ENCODE data around the gene PPAT. TPM values are rescaled to one million over a fixed set of nuclear protein-coding genes. Genes with fewer than 3 reads are reported as not detected.
"Not testable (repeated sequence)": the region's sequence is repeated elsewhere in the genome, so short reads cannot be mapped to it uniquely, and the experiment has no call there.

PPAT gene
- polyA plus RNA-seq, 1 experiment: 11.6 TPM

- CTCF ChIA-PET: interaction anchor here (0.7 kb wide), 1 partner anchor 14 kb away, joined by 4 read pairs; no protein-coding TSS in a partner anchor
- H3K9me3 ChIP-seq (ENCODE audit: control insufficient read depth, insufficient read depth, low read length): no peaks in the 10 kb centered on the region
- DNase-seq (ENCODE audit: low read depth, low spot score): no peak
- no peaks in the 10 kb centered on the region for H3K27me3 ChIP-seq (ENCODE audit: control insufficient read depth, insufficient read depth, low read length)
- no peak overlapping the region for H3K4me3 ChIP-seq (ENCODE audit: low read depth, low read length)
- TF ChIP-seq, protein P1, sequence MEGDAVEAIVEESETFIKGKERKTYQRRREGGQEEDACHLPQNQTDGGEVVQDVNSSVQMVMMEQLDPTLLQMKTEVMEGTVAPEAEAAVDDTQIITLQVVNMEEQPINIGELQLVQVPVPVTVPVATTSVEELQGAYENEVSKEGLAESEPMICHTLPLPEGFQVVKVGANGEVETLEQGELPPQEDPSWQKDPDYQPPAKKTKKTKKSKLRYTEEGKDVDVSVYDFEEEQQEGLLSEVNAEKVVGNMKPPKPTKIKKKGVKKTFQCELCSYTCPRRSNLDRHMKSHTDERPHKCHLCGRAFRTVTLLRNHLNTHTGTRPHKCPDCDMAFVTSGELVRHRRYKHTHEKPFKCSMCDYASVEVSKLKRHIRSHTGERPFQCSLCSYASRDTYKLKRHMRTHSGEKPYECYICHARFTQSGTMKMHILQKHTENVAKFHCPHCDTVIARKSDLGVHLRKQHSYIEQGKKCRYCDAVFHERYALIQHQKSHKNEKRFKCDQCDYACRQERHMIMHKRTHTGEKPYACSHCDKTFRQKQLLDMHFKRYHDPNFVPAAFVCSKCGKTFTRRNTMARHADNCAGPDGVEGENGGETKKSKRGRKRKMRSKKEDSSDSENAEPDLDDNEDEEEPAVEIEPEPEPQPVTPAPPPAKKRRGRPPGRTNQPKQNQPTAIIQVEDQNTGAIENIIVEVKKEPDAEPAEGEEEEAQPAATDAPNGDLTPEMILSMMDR (IDR thresholded peaks at IDR 0.05; ENCODE audit: low read depth, low read length): no peak
- POLR2A ChIA-PET: no interaction called here
- H3K27ac ChIP-seq (ENCODE audit: low read depth, low read length): no peak overlapping the region
Observed at GRCh38 chr4:56375458-56375857, 60.0 kb downstream of the PPAT start.

DNA sequence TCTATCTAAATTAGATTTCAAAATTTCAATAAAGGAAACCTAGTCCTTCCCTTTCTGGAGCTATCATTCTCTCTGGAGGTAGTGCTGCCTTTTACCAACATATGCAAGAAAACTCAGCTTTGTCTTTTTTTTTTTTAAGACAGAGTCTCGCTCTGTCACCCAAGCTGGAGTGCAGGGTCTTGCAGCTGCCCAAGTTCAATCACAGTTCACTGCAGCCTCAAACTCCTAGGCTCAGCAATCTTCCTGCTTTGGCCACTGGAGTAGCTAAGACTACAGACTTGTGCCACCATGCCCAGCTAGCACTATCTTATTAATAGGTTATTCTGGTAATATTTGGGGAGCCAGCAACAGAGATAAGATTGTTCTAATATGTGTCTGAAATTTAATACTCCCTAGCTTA, 60.5 kb downstream of the PPAT start:
- H3K9me3 ChIP-seq (ENCODE audit: control insufficient read depth, insufficient read depth, low read length): no peaks in the 10 kb centered on the region
- H3K27me3 ChIP-seq (ENCODE audit: control insufficient read depth, insufficient read depth, low read length): no peaks in the 10 kb centered on the region
- H3K27ac ChIP-seq (ENCODE audit: low read depth, low read length): no peak overlapping the region
- no peak for DNase-seq (ENCODE audit: low read depth, low spot score)
- CTCF ChIA-PET: interaction anchor here (0.7 kb wide), 1 partner anchor 15 kb away, joined by 4 read pairs; no protein-coding TSS in a partner anchor
- TF ChIP-seq, protein P1 (IDR thresholded peaks at IDR 0.05; ENCODE audit: low read depth, low read length): no peak
- POLR2A ChIA-PET: no interaction called here
- H3K4me3 ChIP-seq (ENCODE audit: low read depth, low read length): no peak overlapping the region

- H3K4me3 ChIP-seq (ENCODE audit: low read depth, low read length): no peak overlapping the region
- no peak for DNase-seq (ENCODE audit: low read depth, low spot score)
- CTCF ChIA-PET: no interaction called here
- H3K27me3 ChIP-seq (ENCODE audit: control insufficient read depth, insufficient read depth, low read length): no peaks in the 10 kb centered on the region
- TF ChIP-seq, protein P1 (IDR thresholded peaks at IDR 0.05; ENCODE audit: low read depth, low read length): no peak
- H3K9me3 ChIP-seq (ENCODE audit: control insufficient read depth, insufficient read depth, low read length): no peaks in the 10 kb centered on the region
- POLR2A ChIA-PET: no interaction called here
- no peak overlapping the region for H3K27ac ChIP-seq (ENCODE audit: low read depth, low read length)
Observed at GRCh38 chr4:56372774-56373173, 62.6 kb downstream of the PPAT start.

DNA sequence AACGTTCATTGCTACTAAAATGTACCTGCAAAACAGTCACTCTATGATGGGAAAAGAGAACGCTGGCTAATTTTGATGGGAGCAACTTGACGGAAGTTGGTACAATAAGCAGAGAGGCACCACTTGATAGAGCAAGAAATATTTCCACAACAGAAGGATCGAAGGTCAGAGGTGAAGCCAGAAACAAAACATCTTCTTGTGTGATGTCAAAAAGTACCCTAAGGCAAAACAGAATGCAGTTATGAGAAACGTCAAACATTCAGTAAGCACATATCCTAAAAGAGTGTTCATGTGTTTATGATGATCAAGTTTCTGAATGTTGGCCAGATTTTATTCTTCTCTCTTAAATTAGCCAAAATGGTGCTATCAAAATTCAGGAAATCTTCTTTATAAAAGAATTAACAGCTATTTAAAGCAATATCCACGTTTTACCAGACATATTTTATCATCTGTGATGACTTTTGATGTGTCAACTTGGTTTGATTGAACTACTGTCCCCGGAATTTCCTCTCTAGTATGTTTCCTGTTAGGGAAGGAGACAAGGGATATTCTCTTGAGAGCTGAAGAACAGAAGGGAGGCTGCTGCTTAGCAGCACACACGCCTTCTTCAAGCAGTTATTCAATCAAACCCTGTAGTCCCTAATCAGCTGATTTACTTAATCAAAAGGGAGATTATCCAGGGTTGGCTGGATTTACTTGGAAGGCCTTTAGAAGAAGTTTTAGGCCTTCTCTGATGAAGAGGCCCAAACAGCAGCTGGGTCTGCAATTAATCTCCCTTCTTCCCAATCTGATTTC, 63.8 kb downstream of the PPAT start:
- POLR2A ChIA-PET: no interaction called here
- TF ChIP-seq, protein P1 (IDR thresholded peaks at IDR 0.05; ENCODE audit: low read depth, low read length): no peak
- H3K9me3 ChIP-seq (ENCODE audit: control insufficient read depth, insufficient read depth, low read length): no peaks in the 10 kb centered on the region
- CTCF ChIA-PET: interaction anchor here (0.9 kb wide), 1 partner anchor 423 kb away, joined by 3 read pairs; the partner anchor contains the start of gene CEP135
- no peaks in the 10 kb centered on the region for H3K27me3 ChIP-seq (ENCODE audit: control insufficient read depth, insufficient read depth, low read length)
- H3K4me3 ChIP-seq (ENCODE audit: low read depth, low read length): no peak overlapping the region
- DNase-seq (ENCODE audit: low read depth, low spot score): no peak
- no peak overlapping the region for H3K27ac ChIP-seq (ENCODE audit: low read depth, low read length)

DNA sequence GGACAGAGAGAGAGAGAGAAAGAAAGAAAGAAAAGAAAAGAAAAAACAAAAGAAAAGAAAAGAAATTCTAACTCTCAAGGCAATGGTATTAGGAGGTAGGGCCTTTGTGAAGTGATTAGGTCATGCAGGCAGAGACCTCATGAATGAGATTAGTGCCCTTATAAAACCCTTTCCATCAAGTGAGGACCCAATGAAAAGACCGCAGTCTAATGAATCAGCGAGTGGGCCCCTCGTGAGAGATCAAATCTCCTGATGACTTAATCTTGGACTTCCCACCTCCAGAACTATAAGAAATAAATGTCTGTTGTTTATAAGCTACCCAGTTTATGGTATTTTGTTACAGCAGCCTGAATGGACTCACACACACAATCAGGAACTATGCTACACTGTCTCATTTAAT, 65.0 kb downstream of the PPAT start:
- H3K27ac ChIP-seq (ENCODE audit: low read depth, low read length): no peak overlapping the region
- POLR2A ChIA-PET: no interaction called here
- no peak overlapping the region for H3K4me3 ChIP-seq (ENCODE audit: low read depth, low read length)
- no peaks in the 10 kb centered on the region for H3K27me3 ChIP-seq (ENCODE audit: control insufficient read depth, insufficient read depth, low read length)
- DNase-seq (ENCODE audit: low read depth, low spot score): no peak
- TF ChIP-seq, protein P1 (IDR thresholded peaks at IDR 0.05; ENCODE audit: low read depth, low read length): no peak
- CTCF ChIA-PET: no interaction called here
- H3K9me3 ChIP-seq (ENCODE audit: control insufficient read depth, insufficient read depth, low read length): no peaks in the 10 kb centered on the region

GRCh38 chr4:56362981-56363380, 72.4 kb downstream of the PPAT start:
- DNase-seq (ENCODE audit: low read depth, low spot score); H3K27me3 ChIP-seq (ENCODE audit: control insufficient read depth, insufficient read depth, low read length); H3K4me3 ChIP-seq (ENCODE audit: low read depth, low read length); CTCF ChIA-PET; H3K27ac ChIP-seq (ENCODE audit: low read depth, low read length); POLR2A ChIA-PET; H3K9me3 ChIP-seq (ENCODE audit: control insufficient read depth, insufficient read depth, low read length): not testable (repeated sequence)

Measured in AG04450 (cell line).